PC-3 (cell line): ENCODE data around the gene ASPA. TPM values are rescaled to one million over a fixed set of nuclear protein-coding genes. Genes with fewer than 3 reads are reported as not detected.

Source experiments
- ATAC-seq: fragments of 200-7000 bp; cut with Tn5 transposase; 2 replicates; pipeline ENCODE4 v1.9.1; 2020; ENCODE audit warnings: mild to moderate bottlenecking, moderate library complexity
- BruUV-seq: library from RNA; stranded (reverse); fragments of 400-500 nt; replicated peaks from 2 replicates; lab custom pipeline; 2021; lab: Mats Ljungman, UMichigan
- CTCF ChIA-PET: fragments of 300-600 bp; sonication (Branson Sonifier 250); formaldehyde crosslinking; loops from one replicate; lab custom pipeline; 2022; ENCODE audit warnings: antibody characterized with exemption; lab: Charles Lee
- POLR2A ChIA-PET: fragments of 300-600 bp; sonication (Branson Sonifier 250); formaldehyde crosslinking; loops from one replicate; lab custom pipeline; 2022; ENCODE audit warnings: antibody characterized with exemption; ENCODE audit not compliant: unreplicated experiment; lab: Charles Lee
- DNase-seq: peaks from one replicate; pipeline ENCODE4 v3.0.0-alpha.2; 2015
- H2AFZ ChIP-seq: fragments of 300-600 bp; sonication (generic); 2 replicates; pipeline ENCODE4 v1.6.0; 2016; ENCODE audit warnings: antibody characterized with exemption, low read length
- H3F3A ChIP-seq: fragments of 300-600 bp; sonication (generic); one replicate; pipeline ENCODE4 v1.6.0; 2017; ENCODE audit warnings: antibody characterized with exemption, low read length, control low read depth, mild to moderate bottlenecking; ENCODE audit not compliant: unreplicated experiment
- H3K27ac ChIP-seq: fragments of 300-600 bp; sonication (generic); 2 replicates; pipeline ENCODE4 v1.5.1; 2016; ENCODE audit warnings: mild to moderate bottlenecking, low read length
- H3K27me3 ChIP-seq: fragments of 300-600 bp; sonication (generic); 2 replicates; pipeline ENCODE4 v1.6.1; 2016; ENCODE audit warnings: low read length, mixed read lengths
- H3K36me3 ChIP-seq: fragments of 300-600 bp; sonication (generic); 2 replicates; pipeline ENCODE4 v1.6.1; 2016; ENCODE audit warnings: low read depth, mixed run types, low read length, mixed read lengths
- H3K4me1 ChIP-seq: fragments of 300-600 bp; sonication (generic); 2 replicates; pipeline ENCODE4 v1.5.1; 2016; ENCODE audit warnings: low read length; ENCODE audit not compliant: insufficient read depth
- H3K4me2 ChIP-seq: fragments of 300-600 bp; sonication (generic); 2 replicates; pipeline ENCODE4 v1.6.0; 2016; ENCODE audit warnings: low read length
- H3K4me3 ChIP-seq: fragments of 300-600 bp; sonication (generic); 2 replicates; pipeline ENCODE4 v1.5.1; 2016; ENCODE audit warnings: mild to moderate bottlenecking, low read length, mixed read lengths
- H3K79me2 ChIP-seq: fragments of 300-600 bp; sonication (generic); 2 replicates; pipeline ENCODE4 v1.6.1; 2017; ENCODE audit warnings: low read length, mixed read lengths
- H3K9ac ChIP-seq: fragments of 300-600 bp; sonication (generic); 2 replicates; pipeline ENCODE4 v1.6.0; 2016; ENCODE audit warnings: mild to moderate bottlenecking, low read length
- H3K9me2 ChIP-seq: fragments of 300-600 bp; sonication (generic); replicated peaks from 2 replicates; pipeline ENCODE4 v1.6.1; 2016; ENCODE audit warnings: mixed run types, low read length, mixed read lengths
- H3K9me3 ChIP-seq: fragments of 300-600 bp; sonication (generic); 2 replicates; pipeline ENCODE4 v1.6.1; 2016; ENCODE audit warnings: low read length, mixed read lengths
- H4K20me1 ChIP-seq: fragments of 300-600 bp; sonication (generic); 2 replicates; pipeline ENCODE4 v1.6.1; 2016; ENCODE audit warnings: low read length, mixed read lengths
- CTCF ChIP-seq: fragments of 300-600 bp; sonication (generic); conservative IDR thresholded peaks from 2 replicates; pipeline ENCODE4 v1.5.1; 2017; ENCODE audit warnings: antibody characterized with exemption, low read depth, mild to moderate bottlenecking, low read length
- EZH2 ChIP-seq: fragments of 300-600 bp; sonication (generic); IDR thresholded peaks from one replicate; pipeline ENCODE4 v1.6.1; 2017; ENCODE audit warnings: antibody characterized with exemption, mild to moderate bottlenecking, low read length; ENCODE audit not compliant: unreplicated experiment
- EZH2phosphoT487 ChIP-seq: fragments of 300-600 bp; sonication (generic); IDR thresholded peaks from 2 replicates; pipeline ENCODE4 v1.6.1; 2018; ENCODE audit warnings: mild to moderate bottlenecking, antibody characterized with exemption, low read length, borderline replicate concordance
- intact Hi-C: fragments of 100-400 bp; cut with micrococcal nuclease; formaldehyde crosslinking; loops from 2 replicates; pipeline ENCODE4 v1.9.0; 2023
- total RNA-seq: library from RNA; depleted of rRNA; stranded (reverse); fragments of >200 nt; gene quantifications from 2 replicates; pipeline ENCODE4 v1.2.3, GENCODE V29; 2014

Gene ASPA
- total RNA-seq, 1 experiment from 2014 or later, result not detected

GRCh38 chr17:3542410-3543088 lies 66.8 kb downstream of the ASPA start:
- intact Hi-C loops, result no loop called here
- Histone ChIP-seq H3F3A (no peaks in the 10 kb centered on the region), H3K36me3 (no peaks in the 10 kb centered on the region), H4K20me1 (no peaks in the 10 kb centered on the region), H3K4me1 (no peaks in the 10 kb centered on the region), H3K79me2 (no peaks in the 10 kb centered on the region), H3K27ac (no peak overlapping the region), H3K4me3 (no peak overlapping the region), H3K27me3 (no peaks in the 10 kb centered on the region), H2AFZ (no peak overlapping the region), H3K9ac (no peak overlapping the region), H3K9me3 (no peaks in the 10 kb centered on the region), H3K9me2 (no peaks in the 10 kb centered on the region), H3K4me2 (no peak overlapping the region)
- BruUV-seq, result no TSS peak
- POLR2A ChIA-PET, result no interaction called here
- TF ChIP-seq EZH2, result no peak
- TF ChIP-seq CTCF, result no peak
- no peak for TF ChIP-seq EZH2phosphoT487
- ATAC-seq (no peak), DNase-seq (no peak)
- CTCF ChIA-PET, result no interaction called here

- no TSS peak for BruUV-seq
- Histone ChIP-seq H2AFZ (no peak overlapping the region), H3K4me2 (no peak overlapping the region), H3K27ac (no peak overlapping the region), H3K79me2 (no peaks in the 10 kb centered on the region), H3K27me3 (no peaks in the 10 kb centered on the region), H3K9me2 (no peaks in the 10 kb centered on the region), H3K9ac (no peak overlapping the region), H3K36me3 (no peaks in the 10 kb centered on the region), H3K9me3 (no peaks in the 10 kb centered on the region), H3K4me3 (no peak overlapping the region), H3F3A (no peaks in the 10 kb centered on the region), H3K4me1 (no peaks in the 10 kb centered on the region), H4K20me1 (no peaks in the 10 kb centered on the region)
- CTCF ChIA-PET, result no interaction called here
- DNase-seq, result no peak
- POLR2A ChIA-PET, result no interaction called here
- no peak for ATAC-seq
- intact Hi-C loops, result no loop called here
- TF ChIP-seq EZH2 (no peak), CTCF (no peak), EZH2phosphoT487 (no peak)
These were observed 67.7 kb downstream of the ASPA start for GRCh38 chr17:3543453-3543852.

GRCh38 chr17:3544365-3544764 lies 68.6 kb downstream of the ASPA start:
- no peaks in the 10 kb centered on the region for H3K36me3 ChIP-seq
- H3K27ac ChIP-seq, result no peak overlapping the region
- H3K4me2 ChIP-seq, result no peak overlapping the region
- CTCF ChIA-PET, result no interaction called here
- no peaks in the 10 kb centered on the region for H4K20me1 ChIP-seq
- no peak overlapping the region for H2AFZ ChIP-seq
- H3K27me3 ChIP-seq, result no peaks in the 10 kb centered on the region
- BruUV-seq, result no TSS peak
- H3K9me2 ChIP-seq, result no peaks in the 10 kb centered on the region
- no peak for ATAC-seq
- no peak overlapping the region for H3K9ac ChIP-seq
- no peaks in the 10 kb centered on the region for H3K9me3 ChIP-seq
- no peak overlapping the region for H3K4me3 ChIP-seq
- no peaks in the 10 kb centered on the region for H3F3A ChIP-seq
- TF ChIP-seq EZH2, result no peak
- TF ChIP-seq CTCF, result no peak
- no peak for TF ChIP-seq EZH2phosphoT487
- no peaks in the 10 kb centered on the region for H3K79me2 ChIP-seq
- intact Hi-C loops, result no loop called here
- H3K4me1 ChIP-seq, result no peaks in the 10 kb centered on the region
- no peak for DNase-seq
- POLR2A ChIA-PET, result no interaction called here
